Activated T-helper 1 cell treated with anti-CD3 and anti-CD28 coated beads, Interleukin-12 subunit alpha, Interleukin-12 subunit beta, Interleukin-2, Interleukin-4 antibody, amounts not matched to agents 30 ng/mL and 10 ng/mL and 1 ng/mL, durations not matched to agents 14 hours and 24 hours and 36 hours (primary cell): ENCODE results near the gene SLC6A19. TPM values are rescaled to one million over a fixed set of nuclear protein-coding genes. Genes with fewer than 3 reads are reported as not detected.

Experiments
- DNase-seq: peaks from one replicate; pipeline ENCODE4 v3.0.0; 2021; ENCODE audit warnings: low spot score
- H3K27ac Mint-ChIP-seq: one replicate; pipeline ENCODE4 v1.8.0; 2021; ENCODE audit warnings: mild to moderate bottlenecking, mixed read lengths
- H3K27me3 Mint-ChIP-seq: one replicate; pipeline ENCODE4 v1.8.0; 2022; ENCODE audit warnings: mild to moderate bottlenecking, moderate library complexity, mixed read lengths; ENCODE audit not compliant: insufficient read depth
- H3K36me3 Mint-ChIP-seq: one replicate; pipeline ENCODE4 v1.8.0; 2021; ENCODE audit warnings: low read depth, mixed read lengths
- H3K4me1 Mint-ChIP-seq: one replicate; pipeline ENCODE4 v1.8.0; 2021; ENCODE audit warnings: low read depth, mixed read lengths
- H3K4me3 Mint-ChIP-seq: one replicate; pipeline ENCODE4 v1.8.0; 2021; ENCODE audit warnings: mild to moderate bottlenecking, moderate library complexity, mixed read lengths
- H3K9me3 Mint-ChIP-seq: one replicate; pipeline ENCODE4 v1.8.0; 2021; ENCODE audit warnings: mixed read lengths
- intact Hi-C: fragments of 100-400 bp; cut with micrococcal nuclease; formaldehyde crosslinking; loops from one replicate; pipeline ENCODE4 v1.15.1; 2024
- total RNA-seq: library from RNA; stranded (reverse); gene quantifications from 2 replicates; pipeline ENCODE4 v1.2.3, GENCODE V29; 2022

The SLC6A19 gene
- total RNA-seq, 1 donor from 2014 or later = not detected

- H3K4me3 Mint-ChIP-seq = no peak overlapping the region
- no peaks in the 10 kb centered on the region for H3K4me1 Mint-ChIP-seq
- H3K9me3 Mint-ChIP-seq = no peaks in the 10 kb centered on the region
- no peak overlapping the region for H3K27ac Mint-ChIP-seq
- no peak for DNase-seq
- intact Hi-C loops = no loop called here
- H3K36me3 Mint-ChIP-seq = no peaks in the 10 kb centered on the region
- no peaks in the 10 kb centered on the region for H3K27me3 Mint-ChIP-seq
These were observed 46.4 kb downstream of the SLC6A19 start for GRCh38 chr5:1247811-1248210.

- H3K36me3 Mint-ChIP-seq = no peaks in the 10 kb centered on the region
These were observed 48.2 kb downstream of the SLC6A19 start for GRCh38 chr5:1249366-1250280.

GRCh38 chr5:1251678-1252580 is 50.5 kb downstream of the SLC6A19 start:
- H3K4me1 Mint-ChIP-seq = peaks cover 21% of the 10 kb centered on the region
- no peak for DNase-seq
- H3K27ac Mint-ChIP-seq = no peak overlapping the region
- H3K4me3 Mint-ChIP-seq = no peak overlapping the region
- no peaks in the 10 kb centered on the region for H3K9me3 Mint-ChIP-seq
- H3K36me3 Mint-ChIP-seq = no peaks in the 10 kb centered on the region
- H3K27me3 Mint-ChIP-seq = peaks cover 2% of the 10 kb centered on the region
- intact Hi-C loops = no loop called here

More at GRCh38 chr5:1249366-1250280, 48.2 kb downstream of the SLC6A19 start:
- intact Hi-C loops = no loop called here
- no peak overlapping the region for H3K4me3 Mint-ChIP-seq
- DNase-seq = no peak
- no peaks in the 10 kb centered on the region for H3K9me3 Mint-ChIP-seq
- H3K27me3 Mint-ChIP-seq = no peaks in the 10 kb centered on the region
- no peak overlapping the region for H3K27ac Mint-ChIP-seq
- peaks cover 2% of the 10 kb centered on the region for H3K4me1 Mint-ChIP-seq

DNA sequence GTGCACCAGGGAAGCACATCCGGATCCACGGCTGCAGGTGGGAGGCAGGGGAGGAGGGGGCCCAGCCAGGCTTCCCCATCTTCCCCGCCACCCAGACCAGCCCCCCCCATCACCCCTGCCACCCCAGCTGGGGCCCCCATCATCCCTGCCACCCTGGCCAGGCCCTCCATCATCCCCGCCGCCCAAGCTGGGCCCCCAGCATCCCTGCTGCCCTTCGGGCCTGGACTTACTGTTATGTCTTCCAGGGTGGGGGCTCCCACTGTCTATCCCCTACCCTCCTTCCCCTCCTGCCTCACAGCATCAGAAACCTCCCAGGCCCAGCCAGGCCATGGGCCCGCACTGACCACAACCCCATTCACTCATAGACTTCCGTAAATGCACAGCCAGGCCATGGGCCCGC is 51.3 kb downstream of the SLC6A19 start:
- no peak for DNase-seq
- H3K27ac Mint-ChIP-seq = no peak overlapping the region
- peaks cover 2% of the 10 kb centered on the region for H3K27me3 Mint-ChIP-seq
- no peak overlapping the region for H3K4me3 Mint-ChIP-seq
- intact Hi-C loops = no loop called here
- H3K4me1 Mint-ChIP-seq = peaks cover 21% of the 10 kb centered on the region
- H3K9me3 Mint-ChIP-seq = no peaks in the 10 kb centered on the region
- H3K36me3 Mint-ChIP-seq = no peaks in the 10 kb centered on the region

DNA sequence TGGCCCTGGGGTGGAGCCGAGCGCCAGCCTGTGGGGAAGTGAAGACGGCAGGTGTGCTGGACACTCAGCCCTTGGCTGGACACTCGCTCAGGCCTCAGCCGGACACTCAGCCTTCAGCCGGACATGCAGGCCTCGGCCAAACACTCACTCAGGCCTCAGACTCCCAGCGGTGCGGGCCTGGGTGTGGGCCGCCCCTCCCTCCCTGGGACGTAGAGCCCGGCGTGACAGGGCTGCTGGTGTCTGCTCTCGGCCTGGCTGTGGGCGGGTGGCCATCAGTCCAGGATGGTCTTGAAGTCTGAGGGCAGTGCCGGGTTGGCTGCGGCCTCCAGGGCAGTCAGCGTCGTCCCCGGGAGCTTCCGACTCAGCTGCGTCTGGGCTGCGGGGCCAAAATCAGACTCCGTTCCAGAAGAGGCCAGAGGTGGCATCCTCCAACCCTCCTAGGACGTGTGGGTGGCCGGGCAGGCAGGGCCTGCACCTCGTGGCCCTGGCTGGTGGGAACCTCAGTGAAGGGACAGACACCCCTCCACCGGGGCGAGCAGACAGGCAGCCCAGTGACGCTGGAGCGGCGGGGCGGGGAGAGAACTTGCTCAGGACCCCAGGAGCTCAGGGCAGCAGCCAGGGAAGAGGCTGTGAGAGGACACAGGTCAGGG is 52.2 kb downstream of the SLC6A19 start:
- intact Hi-C loops = no loop called here
- peaks cover 21% of the 10 kb centered on the region for H3K4me1 Mint-ChIP-seq
- H3K9me3 Mint-ChIP-seq = no peaks in the 10 kb centered on the region
- H3K36me3 Mint-ChIP-seq = no peaks in the 10 kb centered on the region
- H3K27ac Mint-ChIP-seq = no peak overlapping the region
- H3K27me3 Mint-ChIP-seq = peaks cover 4% of the 10 kb centered on the region
- no peak for DNase-seq
- no peak overlapping the region for H3K4me3 Mint-ChIP-seq

GRCh38 chr5:1254196-1254595 is 52.8 kb downstream of the SLC6A19 start:
- H3K27ac Mint-ChIP-seq = no peak overlapping the region
- no peaks in the 10 kb centered on the region for H3K36me3 Mint-ChIP-seq
- no peaks in the 10 kb centered on the region for H3K9me3 Mint-ChIP-seq
- H3K27me3 Mint-ChIP-seq = peaks cover 4% of the 10 kb centered on the region
- H3K4me1 Mint-ChIP-seq = peaks cover 21% of the 10 kb centered on the region
- no peak overlapping the region for H3K4me3 Mint-ChIP-seq
- DNase-seq = no peak
- intact Hi-C loops = no loop called here

DNA sequence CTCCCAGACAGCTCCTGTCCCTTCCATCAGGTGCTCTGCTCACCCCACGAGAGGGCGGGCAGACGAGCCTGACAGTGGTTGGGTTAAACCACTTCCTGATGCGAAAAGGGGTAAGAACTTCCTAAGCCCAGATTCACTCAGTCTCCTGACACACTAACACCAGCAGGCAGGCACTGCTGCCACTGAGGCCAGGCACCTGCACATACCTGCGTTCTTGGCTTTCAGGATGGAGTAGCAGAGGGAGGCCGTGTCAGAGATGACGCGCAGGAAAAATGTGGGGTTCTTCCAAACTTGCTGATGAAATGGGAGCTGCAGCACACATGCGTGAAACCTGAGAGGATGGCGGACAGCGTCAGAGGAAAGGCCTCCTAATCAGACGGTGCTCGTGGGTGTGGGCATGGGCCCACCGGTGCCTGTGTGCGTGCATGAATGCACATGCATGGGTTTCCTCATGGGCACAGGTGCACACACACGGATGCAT is 53.7 kb downstream of the SLC6A19 start:
- H3K4me3 Mint-ChIP-seq = peak overlapping the region; percentile 25
- peaks cover 4% of the 10 kb centered on the region for H3K27me3 Mint-ChIP-seq

GRCh38 chr5:1256776-1257175 is 55.4 kb downstream of the SLC6A19 start:
- DNase-seq = no peak
- Mint-ChIP-seq H3K9me3 (no peaks in the 10 kb centered on the region), H3K27me3 (peaks cover 7% of the 10 kb centered on the region), H3K4me1 (peaks cover 21% of the 10 kb centered on the region), H3K36me3 (no peaks in the 10 kb centered on the region), H3K4me3 (no peak overlapping the region), H3K27ac (no peak overlapping the region)
- intact Hi-C loops = no loop called here

More for the DNA sequence above, 53.7 kb downstream of the SLC6A19 start:
- Mint-ChIP-seq H3K36me3 (no peaks in the 10 kb centered on the region), H3K27ac (no peak overlapping the region), H3K9me3 (no peaks in the 10 kb centered on the region), H3K4me1 (peaks cover 21% of the 10 kb centered on the region)
- peak; percentile 44 for DNase-seq
- intact Hi-C loops = no loop called here

GRCh38 chr5:1257363-1257762 is 56.0 kb downstream of the SLC6A19 start:
- Mint-ChIP-seq H3K4me3 (no peak overlapping the region), H3K27ac (no peak overlapping the region)
- intact Hi-C loops = no loop called here

DNA sequence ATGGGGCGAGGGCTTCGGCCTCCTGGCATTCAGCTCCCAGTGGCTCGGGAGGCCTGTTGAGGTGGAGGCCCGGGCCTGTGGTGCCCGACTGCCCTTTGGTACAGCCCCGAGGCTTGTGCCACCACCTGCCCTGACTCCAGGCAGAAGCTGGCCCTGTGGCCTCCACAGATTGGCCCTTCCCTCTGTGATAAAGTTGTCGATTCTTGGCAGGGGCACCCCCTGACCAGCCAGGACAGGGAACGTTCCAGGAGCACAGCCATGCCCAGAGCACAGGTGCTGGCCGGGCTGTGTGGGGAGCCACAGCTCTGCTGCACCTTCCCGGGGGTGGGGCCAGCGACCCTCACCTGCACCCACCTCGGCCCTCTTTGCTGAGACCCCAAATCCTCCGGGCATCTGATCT is 56.4 kb downstream of the SLC6A19 start:
- Mint-ChIP-seq H3K36me3 (no peaks in the 10 kb centered on the region), H3K27me3 (peaks cover 9% of the 10 kb centered on the region), H3K27ac (no peak overlapping the region), H3K4me1 (peaks cover 21% of the 10 kb centered on the region), H3K9me3 (no peaks in the 10 kb centered on the region), H3K4me3 (no peak overlapping the region)
- no peak for DNase-seq
- intact Hi-C loops = no loop called here

More at GRCh38 chr5:1257363-1257762, 56.0 kb downstream of the SLC6A19 start:
- DNase-seq = no peak
- Mint-ChIP-seq H3K27me3 (peaks cover 7% of the 10 kb centered on the region), H3K4me1 (peaks cover 21% of the 10 kb centered on the region), H3K9me3 (no peaks in the 10 kb centered on the region), H3K36me3 (no peaks in the 10 kb centered on the region)

DNA sequence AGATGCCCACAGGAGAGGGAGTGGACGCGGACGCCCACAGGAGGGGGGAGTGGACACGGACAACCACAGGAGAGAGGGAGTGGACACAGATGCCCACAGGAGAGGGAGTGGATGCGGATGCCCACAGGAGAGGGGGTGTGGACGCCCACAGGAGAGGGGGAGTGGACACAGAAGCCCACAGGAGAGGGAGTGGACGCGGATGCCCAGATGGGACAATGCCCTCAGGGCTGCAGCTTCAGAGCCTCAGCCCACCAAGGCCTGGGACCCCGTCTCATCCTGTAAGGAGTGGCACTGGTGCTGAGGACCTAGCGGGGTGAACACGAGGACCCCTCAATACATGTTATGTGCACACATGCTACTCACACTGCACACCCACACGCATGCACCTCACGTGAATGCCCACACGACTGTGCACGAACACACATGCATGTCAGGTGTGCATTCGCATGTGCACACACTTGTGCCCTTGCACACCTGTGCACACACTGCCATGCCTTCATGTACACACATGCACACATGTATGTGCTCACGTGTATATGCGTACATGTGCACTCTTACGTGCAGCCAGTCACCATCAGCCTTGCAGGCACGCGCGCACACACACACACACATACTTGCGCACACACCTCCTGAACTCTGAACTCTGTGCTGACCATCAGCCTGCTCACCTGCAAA is 58.5 kb downstream of the SLC6A19 start:
- Mint-ChIP-seq H3K27me3 (peaks cover 9% of the 10 kb centered on the region), H3K9me3 (no peaks in the 10 kb centered on the region), H3K36me3 (no peaks in the 10 kb centered on the region), H3K4me1 (peaks cover 16% of the 10 kb centered on the region), H3K27ac (no peak overlapping the region), H3K4me3 (no peak overlapping the region)
- DNase-seq = no peak
- intact Hi-C loops = no loop called here

- H3K9me3 Mint-ChIP-seq = no peaks in the 10 kb centered on the region
- intact Hi-C loops = no loop called here
These were observed 60.2 kb downstream of the SLC6A19 start for GRCh38 chr5:1261643-1262042.

More at GRCh38 chr5:1261643-1262042, 60.2 kb downstream of the SLC6A19 start:
- H3K36me3 Mint-ChIP-seq = no peaks in the 10 kb centered on the region
- DNase-seq = no peak
- H3K4me3 Mint-ChIP-seq = no peak overlapping the region
- H3K4me1 Mint-ChIP-seq = no peaks in the 10 kb centered on the region
- H3K27me3 Mint-ChIP-seq = peaks cover 7% of the 10 kb centered on the region
- H3K27ac Mint-ChIP-seq = no peak overlapping the region
